MM.1S (cell line): ENCODE results near the gene CD40.

Experiments used
- DNase-seq: peaks from one replicate; pipeline ENCODE4 v3.0.0-alpha.2; 2015
- H2AFZ ChIP-seq: fragments of 300-600 bp; sonication (generic); 2 replicates; pipeline ENCODE4 v1.6.0; 2016; ENCODE audit warnings: antibody characterized with exemption, low read length
- H3F3A ChIP-seq: fragments of 300-600 bp; sonication (generic); 2 replicates; pipeline ENCODE4 v1.6.1; 2016; ENCODE audit warnings: mild to moderate bottlenecking, antibody characterized with exemption, low read length, moderate library complexity, mixed read lengths; ENCODE audit not compliant: insufficient read depth
- H3K27ac ChIP-seq: fragments of 300-600 bp; sonication (generic); 2 replicates; pipeline ENCODE4 v1.5.1; 2016; ENCODE audit warnings: mild to moderate bottlenecking, low read length
- H3K27me3 ChIP-seq: fragments of 300-600 bp; sonication (generic); replicated peaks from 2 replicates; pipeline ENCODE4 v1.6.0; 2016; ENCODE audit warnings: low read length; ENCODE audit not compliant: insufficient read depth
- H3K36me3 ChIP-seq: fragments of 300-600 bp; sonication (generic); replicated peaks from 2 replicates; pipeline ENCODE4 v1.6.1; 2016; ENCODE audit warnings: mild to moderate bottlenecking, low read length, mixed read lengths; ENCODE audit not compliant: insufficient read depth
- H3K4me1 ChIP-seq: fragments of 300-600 bp; sonication (generic); 2 replicates; pipeline ENCODE4 v1.6.1; 2016; ENCODE audit warnings: low read length, mixed read lengths
- H3K4me2 ChIP-seq: fragments of 300-600 bp; sonication (generic); 2 replicates; pipeline ENCODE4 v1.6.0; 2016; ENCODE audit warnings: low read depth, low read length
- H3K4me3 ChIP-seq: fragments of 300-600 bp; sonication (generic); 2 replicates; pipeline ENCODE4 v1.5.1; 2016; ENCODE audit warnings: low read length, mixed read lengths
- H3K79me2 ChIP-seq: fragments of 300-600 bp; sonication (generic); 2 replicates; pipeline ENCODE4 v1.6.1; 2016; ENCODE audit warnings: mixed run types, low read length, mixed read lengths
- H3K9ac ChIP-seq: fragments of 300-600 bp; sonication (generic); 2 replicates; pipeline ENCODE4 v1.6.1; 2016; ENCODE audit warnings: low read length, mixed read lengths
- H3K9me2 ChIP-seq: fragments of 300-600 bp; sonication (generic); replicated peaks from 2 replicates; pipeline ENCODE4 v1.6.1; 2016; ENCODE audit warnings: mild to moderate bottlenecking, low read length, mixed read lengths; ENCODE audit not compliant: insufficient read depth
- H3K9me3 ChIP-seq: fragments of 300-600 bp; sonication (generic); replicated peaks from 2 replicates; pipeline ENCODE4 v1.6.1; 2016; ENCODE audit warnings: mild to moderate bottlenecking, low read length, mixed read lengths; ENCODE audit not compliant: insufficient read depth
- H4K20me1 ChIP-seq: fragments of 300-600 bp; sonication (generic); 2 replicates; pipeline ENCODE4 v1.6.1; 2016; ENCODE audit warnings: mild to moderate bottlenecking, low read length, moderate library complexity, mixed read lengths; ENCODE audit not compliant: insufficient read depth
- EZH2 ChIP-seq: fragments of 300-600 bp; sonication (generic); optimal IDR thresholded peaks from 2 replicates; pipeline ENCODE3; 2017; ENCODE audit warnings: low read depth, mild to moderate bottlenecking, antibody characterized with exemption, low read length, mixed read lengths
- EZH2phosphoT487 ChIP-seq: fragments of 300-600 bp; sonication (generic); IDR thresholded peaks from 2 replicates; pipeline ENCODE4 v1.6.1; 2018; ENCODE audit warnings: antibody characterized with exemption, low read length
- TF ChIP-seq, protein P1 (sequence below): fragments of 300-600 bp; sonication (generic); IDR thresholded peaks from 2 replicates; pipeline ENCODE4 v1.5.1; 2016; ENCODE audit warnings: antibody characterized with exemption, low read length, mixed read lengths

Gene CD40

GRCh38 chr20:46084805-46085178 is 33.3 kb upstream of the CD40 start:
- Histone ChIP-seq H3K79me2 (peaks cover 96% of the 10 kb centered on the region), H3K4me3 (no peak overlapping the region), H3K4me1 (peaks cover 9% of the 10 kb centered on the region), H3K9ac (no peak overlapping the region), H2AFZ (no peak overlapping the region), H3K27me3 (no peaks in the 10 kb centered on the region), H3K9me3 (no peaks in the 10 kb centered on the region), H3K9me2 (no peaks in the 10 kb centered on the region), H3F3A (no peaks in the 10 kb centered on the region), H3K4me2 (no peak overlapping the region), H3K27ac (no peak overlapping the region), H4K20me1 (peaks cover 79% of the 10 kb centered on the region), H3K36me3 (no peaks in the 10 kb centered on the region)
- no peak for DNase-seq
- TF ChIP-seq EZH2phosphoT487 (no peak), EZH2 (no peak)
- TF ChIP-seq, protein P1, sequence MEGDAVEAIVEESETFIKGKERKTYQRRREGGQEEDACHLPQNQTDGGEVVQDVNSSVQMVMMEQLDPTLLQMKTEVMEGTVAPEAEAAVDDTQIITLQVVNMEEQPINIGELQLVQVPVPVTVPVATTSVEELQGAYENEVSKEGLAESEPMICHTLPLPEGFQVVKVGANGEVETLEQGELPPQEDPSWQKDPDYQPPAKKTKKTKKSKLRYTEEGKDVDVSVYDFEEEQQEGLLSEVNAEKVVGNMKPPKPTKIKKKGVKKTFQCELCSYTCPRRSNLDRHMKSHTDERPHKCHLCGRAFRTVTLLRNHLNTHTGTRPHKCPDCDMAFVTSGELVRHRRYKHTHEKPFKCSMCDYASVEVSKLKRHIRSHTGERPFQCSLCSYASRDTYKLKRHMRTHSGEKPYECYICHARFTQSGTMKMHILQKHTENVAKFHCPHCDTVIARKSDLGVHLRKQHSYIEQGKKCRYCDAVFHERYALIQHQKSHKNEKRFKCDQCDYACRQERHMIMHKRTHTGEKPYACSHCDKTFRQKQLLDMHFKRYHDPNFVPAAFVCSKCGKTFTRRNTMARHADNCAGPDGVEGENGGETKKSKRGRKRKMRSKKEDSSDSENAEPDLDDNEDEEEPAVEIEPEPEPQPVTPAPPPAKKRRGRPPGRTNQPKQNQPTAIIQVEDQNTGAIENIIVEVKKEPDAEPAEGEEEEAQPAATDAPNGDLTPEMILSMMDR: no peak

DNA sequence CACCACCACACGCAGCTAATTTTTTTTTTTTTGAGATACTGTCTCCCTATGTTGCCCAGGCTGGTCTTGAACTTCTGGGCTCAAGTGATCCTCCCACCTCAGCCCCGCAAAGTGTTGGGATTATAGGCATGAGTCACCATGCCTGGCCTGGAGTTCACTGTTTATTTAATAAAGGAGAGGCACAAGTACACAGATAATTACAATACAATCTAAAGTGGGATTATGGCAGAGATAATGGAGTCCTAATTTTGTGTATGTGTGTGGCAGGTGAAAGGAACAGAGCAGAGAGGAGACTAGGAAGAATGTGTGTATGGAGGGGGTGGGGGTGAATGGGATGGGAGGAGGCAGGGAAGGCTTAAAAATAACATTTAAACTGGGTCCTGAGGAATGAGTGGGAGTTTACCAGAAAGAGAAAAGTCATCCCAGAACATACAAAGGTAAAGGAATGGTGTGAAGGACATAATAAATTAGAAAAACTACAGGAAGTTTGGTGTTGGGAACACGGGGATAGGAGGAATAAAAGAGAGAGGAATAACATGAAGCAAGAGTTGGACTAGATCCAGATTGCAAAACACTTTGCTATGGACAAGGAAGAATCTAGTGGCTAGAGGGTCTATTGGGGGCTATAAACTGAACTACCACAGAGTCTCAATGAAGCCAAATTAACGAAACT is 32.8 kb upstream of the CD40 start:
- peaks cover 76% of the 10 kb centered on the region for H4K20me1 ChIP-seq
- H3K27me3 ChIP-seq: no peaks in the 10 kb centered on the region
- no peak for DNase-seq

GRCh38 chr20:46087161-46087560 is 31.0 kb upstream of the CD40 start:
- no peaks in the 10 kb centered on the region for H3K27me3 ChIP-seq
- H3K4me2 ChIP-seq: no peak overlapping the region
- H3K4me1 ChIP-seq: peaks cover 9% of the 10 kb centered on the region
- H3F3A ChIP-seq: no peaks in the 10 kb centered on the region
- no peak overlapping the region for H3K4me3 ChIP-seq
- TF ChIP-seq EZH2: no peak
- TF ChIP-seq, protein P1: peak; percentile 41
- no peak overlapping the region for H3K27ac ChIP-seq
- H3K79me2 ChIP-seq: peaks cover 73% of the 10 kb centered on the region
- H3K9me2 ChIP-seq: no peaks in the 10 kb centered on the region
- H3K9ac ChIP-seq: no peak overlapping the region
- no peak for DNase-seq
- H3K36me3 ChIP-seq: no peaks in the 10 kb centered on the region
- no peaks in the 10 kb centered on the region for H3K9me3 ChIP-seq
- no peak overlapping the region for H2AFZ ChIP-seq
- H4K20me1 ChIP-seq: peaks cover 63% of the 10 kb centered on the region

More for the DNA sequence above, 32.8 kb upstream of the CD40 start:
- Histone ChIP-seq H3K27ac (no peak overlapping the region), H3K9me3 (no peaks in the 10 kb centered on the region), H3K9me2 (no peaks in the 10 kb centered on the region), H3K79me2 (peaks cover 91% of the 10 kb centered on the region), H3K4me3 (no peak overlapping the region), H3K36me3 (no peaks in the 10 kb centered on the region), H3K9ac (no peak overlapping the region), H3K4me2 (no peak overlapping the region), H2AFZ (no peak overlapping the region), H3K4me1 (peaks cover 9% of the 10 kb centered on the region), H3F3A (no peaks in the 10 kb centered on the region)
- TF ChIP-seq EZH2 (no peak), EZH2phosphoT487 (no peak)
- TF ChIP-seq, protein P1: no peak
